Left lung (tissue), 10 donors: ENCODE results near the gene CREB5. TPM values are rescaled to one million over a fixed set of nuclear protein-coding genes. Genes with fewer than 3 reads are reported as not detected.
"Not testable (repeated sequence)": the region's sequence is repeated elsewhere in the genome, so short reads cannot be mapped to it uniquely, and the experiment has no call there.

ENCODE experiments used
- ATAC-seq: fragments of 200-7000 bp; cut with Tn5 transposase; one replicate; pipeline ENCODE4 v1.9.1; 2020; ENCODE audit warnings: moderate library complexity
- DNase-seq, 4 donors: peaks; one replicate each; pipeline ENCODE4 v3.0.0-alpha.2; 2013 to 2020
- H3K27ac ChIP-seq, 2 donors: fragments of 200-600 bp; sonication (generic) in 1 of 2; one replicate each; pipeline versions ENCODE4 v1.5.0 to v1.8.0; 2020 to 2021
- H3K27me3 ChIP-seq, 2 donors: fragments of 200-600 bp; sonication (generic) in 1 of 2; one replicate each; pipeline versions ENCODE4 v1.5.0 to v1.8.0; 2020 to 2021
- H3K36me3 ChIP-seq, 2 donors: fragments of 200-600 bp; sonication (generic) in 1 of 2; one replicate each; pipeline versions ENCODE4 v1.5.0 to v1.8.0; 2020 to 2021
- H3K4me1 ChIP-seq, 2 donors: fragments of 200-600 bp; one replicate each; pipeline ENCODE4 v1.8.0; 2021
- H3K4me3 ChIP-seq, 2 donors: fragments of 200-600 bp; sonication (generic) in 1 of 2; one replicate each; pipeline versions ENCODE4 v1.5.0 to v1.8.0; 2020 to 2021; ENCODE audit warnings: mild to moderate bottlenecking in 1 of 2
- H3K9me3 ChIP-seq, 2 donors: fragments of 200-600 bp; sonication (generic) in 1 of 2; one replicate each; pipeline versions ENCODE4 v1.5.0 to v1.8.0; 2020 to 2021
- intact Hi-C, 2 donors: fragments of 100-400 bp; cut with DNase I; formaldehyde crosslinking; loops; one replicate each; pipeline versions ENCODE4 v1.11.2 to v1.14.2; 2022
- polyA plus RNA-seq, 6 donors: library from polyadenylated mRNA; unstranded; fragments of 120-200 nt; gene quantifications; one replicate each; pipeline ENCODE4 v1.2.1, GENCODE V29; 2013; ENCODE audit not compliant: insufficient read length in 6 of 6
- total RNA-seq, 2 donors: library from RNA; stranded (reverse); fragmentation: NEBNext Ultra II Directional; extraction: Animal tissue kit (Norgen Biotek cat#: 25700); gene quantifications; one replicate each; pipeline ENCODE4 v1.2.1, GENCODE V29; 2021
- TF ChIP-seq, protein P1 (sequence below), 2 donors: fragments of 200-600 bp; sonication (generic) in 1 of 2; IDR thresholded peaks; one replicate each; pipeline versions ENCODE4 v1.5.0 to v1.8.0; 2021; ENCODE audit warnings: antibody characterized with exemption in 2 of 2
- donor health status: DM: no; HTN: yes; CAD: no.
- donor health status: DM: no; HTN: no; CAD: no.

CREB5 gene
- total and polyA plus RNA-seq, 8 donors: 6.6 to 19.9 (median 15.7) TPM

DNA sequence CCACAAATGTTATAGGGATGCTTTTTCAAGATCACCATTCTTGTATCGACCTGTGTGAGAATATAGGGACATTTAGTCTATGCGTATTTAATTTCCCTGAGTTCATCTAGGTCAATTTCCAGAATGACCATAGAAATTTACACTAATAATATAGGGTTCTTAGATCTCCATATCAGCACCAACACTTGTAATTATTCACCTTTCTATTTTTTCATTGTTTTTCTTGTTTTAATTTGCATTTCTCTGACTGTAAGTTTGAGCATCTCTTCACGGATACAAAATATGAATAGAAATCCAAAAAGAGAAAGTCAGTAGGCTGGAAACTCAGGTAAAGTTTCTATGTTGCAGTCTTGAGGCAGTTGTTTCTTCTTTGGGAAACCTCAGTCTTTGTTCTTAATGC is 134.8 kb downstream of the CREB5 start:
- Histone ChIP-seq H3K27me3 (peaks cover 0 to 5% of the 10 kb centered on the region in 2 donors), H3K27ac (no peak overlapping the region), H3K36me3 (no peaks in the 10 kb centered on the region), H3K4me1 (no peaks in the 10 kb centered on the region), H3K9me3 (peaks cover 0 to 10% of the 10 kb centered on the region in 2 donors), H3K4me3 (no peak overlapping the region)
- no peak for DNase-seq
- no peak for ATAC-seq
- TF ChIP-seq, protein P1, sequence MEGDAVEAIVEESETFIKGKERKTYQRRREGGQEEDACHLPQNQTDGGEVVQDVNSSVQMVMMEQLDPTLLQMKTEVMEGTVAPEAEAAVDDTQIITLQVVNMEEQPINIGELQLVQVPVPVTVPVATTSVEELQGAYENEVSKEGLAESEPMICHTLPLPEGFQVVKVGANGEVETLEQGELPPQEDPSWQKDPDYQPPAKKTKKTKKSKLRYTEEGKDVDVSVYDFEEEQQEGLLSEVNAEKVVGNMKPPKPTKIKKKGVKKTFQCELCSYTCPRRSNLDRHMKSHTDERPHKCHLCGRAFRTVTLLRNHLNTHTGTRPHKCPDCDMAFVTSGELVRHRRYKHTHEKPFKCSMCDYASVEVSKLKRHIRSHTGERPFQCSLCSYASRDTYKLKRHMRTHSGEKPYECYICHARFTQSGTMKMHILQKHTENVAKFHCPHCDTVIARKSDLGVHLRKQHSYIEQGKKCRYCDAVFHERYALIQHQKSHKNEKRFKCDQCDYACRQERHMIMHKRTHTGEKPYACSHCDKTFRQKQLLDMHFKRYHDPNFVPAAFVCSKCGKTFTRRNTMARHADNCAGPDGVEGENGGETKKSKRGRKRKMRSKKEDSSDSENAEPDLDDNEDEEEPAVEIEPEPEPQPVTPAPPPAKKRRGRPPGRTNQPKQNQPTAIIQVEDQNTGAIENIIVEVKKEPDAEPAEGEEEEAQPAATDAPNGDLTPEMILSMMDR (IDR thresholded peaks at IDR 0.05): no peak
- intact Hi-C loops: no loop called here

GRCh38 chr7:28548416-28548815 is 136.1 kb downstream of the CREB5 start:
- no peaks in the 10 kb centered on the region for H3K4me1 ChIP-seq
- H3K9me3 ChIP-seq: peaks cover 0 to 10% of the 10 kb centered on the region in 2 donors
- no peaks in the 10 kb centered on the region for H3K27me3 ChIP-seq
- TF ChIP-seq, protein P1 (IDR thresholded peaks at IDR 0.05): no peak
- H3K36me3 ChIP-seq: no peaks in the 10 kb centered on the region
- no peak for ATAC-seq
- no peak overlapping the region for H3K27ac ChIP-seq
- intact Hi-C loops: no loop called here
- no peak for DNase-seq
- H3K4me3 ChIP-seq: no peak overlapping the region

GRCh38 chr7:28549998-28550397 is 137.7 kb downstream of the CREB5 start:
- Histone ChIP-seq H3K4me1 (no peaks in the 10 kb centered on the region), H3K9me3 (peaks cover 0 to 10% of the 10 kb centered on the region in 2 donors), H3K36me3 (no peaks in the 10 kb centered on the region), H3K27ac (no peak overlapping the region), H3K4me3 (no peak overlapping the region), H3K27me3 (no peaks in the 10 kb centered on the region)
- no peak for ATAC-seq
- TF ChIP-seq, protein P1 (IDR thresholded peaks at IDR 0.05): no peak
- DNase-seq: no peak
- intact Hi-C loops: no loop called here

DNA sequence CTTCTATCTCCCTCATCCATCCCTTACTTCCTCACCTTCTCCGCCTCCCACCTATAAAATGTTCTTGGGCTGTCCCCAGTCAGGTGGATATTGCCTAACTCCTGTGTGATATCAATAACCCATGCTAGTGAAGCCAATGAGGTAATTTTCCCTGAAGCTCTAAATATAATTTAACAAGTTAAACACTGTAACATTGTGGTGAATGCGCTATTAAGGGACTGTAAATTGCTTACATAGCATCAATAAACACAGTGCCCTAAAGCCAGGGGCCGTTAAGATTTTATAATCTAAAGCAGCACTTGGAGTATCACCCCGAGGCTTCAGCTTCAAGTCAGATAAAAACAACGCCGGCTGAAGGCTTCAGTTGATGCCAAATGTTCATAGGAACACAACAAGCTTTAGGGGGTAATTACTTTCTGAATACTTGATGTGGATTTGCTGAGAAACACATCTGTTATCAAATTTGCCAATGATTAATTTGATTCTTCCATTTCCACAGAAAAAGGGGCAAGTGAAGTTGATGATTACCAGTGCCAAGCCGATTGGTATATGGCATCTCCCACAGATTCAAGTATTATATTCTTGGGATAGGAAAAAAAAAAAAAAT is 138.4 kb downstream of the CREB5 start:
- Histone ChIP-seq H3K4me1 (no peaks in the 10 kb centered on the region), H3K27ac (no peak overlapping the region), H3K4me3 (no peak overlapping the region), H3K27me3 (no peaks in the 10 kb centered on the region), H3K9me3 (peaks cover 0 to 10% of the 10 kb centered on the region in 2 donors), H3K36me3 (no peaks in the 10 kb centered on the region)
- TF ChIP-seq, protein P1 (IDR thresholded peaks at IDR 0.05): no peak
- intact Hi-C loops: no loop called here
- DNase-seq (no peak), ATAC-seq (no peak)

- Histone ChIP-seq H3K4me1 (no peaks in the 10 kb centered on the region), H3K36me3 (no peaks in the 10 kb centered on the region), H3K27ac (no peak overlapping the region), H3K4me3 (no peak overlapping the region), H3K27me3 (no peaks in the 10 kb centered on the region), H3K9me3 (peaks cover 0 to 5% of the 10 kb centered on the region in 2 donors)
- ATAC-seq: no peak
- TF ChIP-seq, protein P1 (IDR thresholded peaks at IDR 0.05): no peak
- DNase-seq: no peak
- intact Hi-C loops: no loop called here
Measured at GRCh38 chr7:28551331-28551730, 139.0 kb downstream of the CREB5 start.

GRCh38 chr7:28551766-28552165 is 139.4 kb downstream of the CREB5 start:
- H3K9me3 ChIP-seq, DNase-seq, intact Hi-C loops, ATAC-seq, H3K4me3 ChIP-seq, H3K4me1 ChIP-seq, H3K36me3 ChIP-seq, H3K27ac ChIP-seq, H3K27me3 ChIP-seq: not testable (repeated sequence)
